ENCODE measurements around the gene APEH.

Gene APEH

GRCh38 chr3:49733551-49733950 lies 59.4 kb downstream of the APEH start:
- no peak for DNase-seq
